ENCODE measurements around the gene LSR.
A peak's percentile ranks its signal among the peaks of the same experiment; 100 is the strongest.

LSR gene

DNA sequence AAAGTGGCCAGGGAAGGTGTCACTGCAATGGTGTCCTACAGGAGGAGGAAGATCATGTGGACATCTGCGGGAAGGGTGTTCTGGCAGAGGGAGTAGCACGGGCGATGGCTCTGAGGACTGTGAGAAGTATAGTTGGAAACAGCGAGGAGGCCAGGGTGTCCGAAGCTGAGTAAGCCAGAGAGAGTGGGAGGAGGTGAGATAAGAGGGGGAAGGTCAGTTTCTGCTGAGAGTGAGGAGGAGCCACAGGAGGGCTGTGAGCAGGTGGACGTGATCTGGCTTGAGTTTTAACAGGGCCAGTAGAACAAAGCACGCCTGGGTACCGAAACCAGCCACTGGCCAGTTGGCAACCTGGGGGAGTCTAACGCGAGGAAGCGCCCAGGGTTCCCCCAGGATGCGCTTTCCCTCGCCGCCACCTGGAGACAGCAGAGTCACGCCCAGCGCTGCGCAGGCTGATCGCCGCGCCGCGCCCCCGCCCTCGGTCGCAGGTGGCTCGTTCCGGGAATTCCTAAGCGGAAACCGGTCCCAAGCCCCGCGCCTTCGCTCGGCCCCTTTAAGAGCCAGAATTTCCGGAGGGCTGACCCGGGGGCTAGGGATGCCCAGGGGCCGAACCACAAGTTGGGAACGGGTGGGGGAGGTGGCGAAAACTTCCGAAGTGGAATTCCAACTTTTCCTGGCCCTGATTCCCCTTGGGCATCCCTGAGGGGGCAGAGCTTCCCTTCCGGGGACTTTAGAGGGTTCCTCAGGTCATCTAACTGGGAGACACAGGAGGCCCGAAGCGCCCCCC, 1.1 kb upstream of the LSR start:
- no peak for DNase-seq (ENCODE audit: low spot score)

DNA sequence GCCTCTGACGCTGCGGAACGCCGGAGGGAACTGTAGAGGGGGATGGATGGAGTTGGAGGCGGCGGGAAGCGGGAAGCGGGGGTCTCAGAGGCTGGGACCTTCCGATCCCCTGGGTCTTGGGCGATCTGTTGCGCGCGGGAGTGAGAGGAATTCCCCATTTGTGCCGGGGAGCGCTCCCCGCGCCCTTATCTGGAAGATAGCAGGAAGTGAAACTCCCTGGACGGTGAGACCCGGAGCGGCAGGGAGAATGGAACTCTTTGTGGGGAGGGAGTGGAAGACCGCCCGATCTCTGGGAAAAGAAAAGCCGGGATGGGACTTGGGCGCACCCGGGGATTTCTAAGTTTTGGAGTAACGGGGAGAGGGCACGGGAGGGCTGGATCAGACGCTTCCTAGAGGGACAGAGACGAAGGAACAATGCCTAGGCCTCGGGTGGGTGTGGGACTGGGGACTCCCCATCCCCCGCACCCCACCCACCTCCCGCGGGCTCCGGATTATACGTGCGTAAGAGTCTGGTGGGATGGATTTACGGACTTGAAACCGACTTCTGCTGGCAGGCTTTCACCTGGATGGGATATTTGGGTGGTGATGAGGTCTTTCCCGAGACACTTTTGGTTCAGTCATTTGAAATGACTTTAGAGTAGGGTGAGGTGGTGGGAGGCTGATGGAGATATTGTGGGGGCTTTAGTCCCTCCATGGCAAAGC, 495 bp downstream of the LSR start:
- DNase-seq (ENCODE audit: low spot score): no peak

DNA sequence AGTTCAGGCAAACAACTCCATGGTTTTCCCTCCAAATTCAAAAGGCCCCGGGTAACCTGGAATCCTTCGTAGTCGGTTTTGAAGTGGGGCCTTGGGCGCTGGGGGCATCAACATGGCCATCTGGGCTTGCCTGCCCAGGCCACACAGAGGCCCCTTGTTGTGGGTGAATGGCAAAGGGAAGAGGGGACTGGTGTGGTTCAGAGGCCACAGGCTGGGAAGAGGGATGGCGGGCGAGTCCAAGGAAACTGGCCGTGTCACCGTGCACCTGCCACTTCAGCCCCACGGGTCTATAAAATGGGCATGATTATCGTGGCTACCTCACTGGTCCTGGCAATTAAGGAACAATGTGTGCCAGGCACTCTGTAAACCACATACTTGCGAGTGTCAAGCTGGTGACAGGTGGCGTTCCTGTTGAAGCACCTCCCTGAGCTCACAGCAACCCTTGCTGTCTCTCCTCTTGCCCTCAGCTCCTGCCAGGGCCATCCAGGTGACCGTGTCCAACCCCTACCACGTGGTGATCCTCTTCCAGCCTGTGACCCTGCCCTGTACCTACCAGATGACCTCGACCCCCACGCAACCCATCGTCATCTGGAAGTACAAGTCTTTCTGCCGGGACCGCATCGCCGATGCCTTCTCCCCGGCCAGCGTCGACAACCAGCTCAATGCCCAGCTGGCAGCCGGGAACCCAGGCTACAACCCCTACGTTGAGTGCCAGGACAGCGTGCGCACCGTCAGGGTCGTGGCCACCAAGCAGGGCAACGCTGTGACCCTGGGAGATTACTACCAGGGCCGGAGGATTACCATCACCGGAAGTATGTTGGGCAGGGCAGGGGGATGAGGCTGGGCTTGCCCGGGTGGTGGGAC, 1.3 kb downstream of the LSR start:
- DNase-seq (ENCODE audit: low spot score): no peak

DNA sequence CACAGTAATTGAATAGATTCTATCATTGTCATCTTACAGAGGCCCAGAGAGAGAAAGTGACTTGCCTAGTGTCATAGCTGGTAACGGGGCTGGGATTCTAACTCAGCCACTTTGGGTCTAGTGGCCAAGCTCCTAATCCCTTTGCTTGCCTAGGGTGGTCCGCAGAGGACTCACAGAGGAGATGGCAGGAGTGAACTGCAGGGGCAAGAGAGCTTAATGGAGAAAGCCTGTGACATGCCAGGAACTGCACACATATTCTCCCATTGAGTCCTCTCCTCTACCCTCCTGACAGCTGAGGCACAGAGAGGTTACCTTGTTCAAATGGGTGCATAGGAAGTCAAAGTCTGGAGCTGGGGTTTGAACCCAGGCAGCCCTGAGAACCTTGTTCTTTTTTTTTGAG, 2.7 kb downstream of the LSR start:
- DNase-seq (ENCODE audit: low spot score): no peak

DNA sequence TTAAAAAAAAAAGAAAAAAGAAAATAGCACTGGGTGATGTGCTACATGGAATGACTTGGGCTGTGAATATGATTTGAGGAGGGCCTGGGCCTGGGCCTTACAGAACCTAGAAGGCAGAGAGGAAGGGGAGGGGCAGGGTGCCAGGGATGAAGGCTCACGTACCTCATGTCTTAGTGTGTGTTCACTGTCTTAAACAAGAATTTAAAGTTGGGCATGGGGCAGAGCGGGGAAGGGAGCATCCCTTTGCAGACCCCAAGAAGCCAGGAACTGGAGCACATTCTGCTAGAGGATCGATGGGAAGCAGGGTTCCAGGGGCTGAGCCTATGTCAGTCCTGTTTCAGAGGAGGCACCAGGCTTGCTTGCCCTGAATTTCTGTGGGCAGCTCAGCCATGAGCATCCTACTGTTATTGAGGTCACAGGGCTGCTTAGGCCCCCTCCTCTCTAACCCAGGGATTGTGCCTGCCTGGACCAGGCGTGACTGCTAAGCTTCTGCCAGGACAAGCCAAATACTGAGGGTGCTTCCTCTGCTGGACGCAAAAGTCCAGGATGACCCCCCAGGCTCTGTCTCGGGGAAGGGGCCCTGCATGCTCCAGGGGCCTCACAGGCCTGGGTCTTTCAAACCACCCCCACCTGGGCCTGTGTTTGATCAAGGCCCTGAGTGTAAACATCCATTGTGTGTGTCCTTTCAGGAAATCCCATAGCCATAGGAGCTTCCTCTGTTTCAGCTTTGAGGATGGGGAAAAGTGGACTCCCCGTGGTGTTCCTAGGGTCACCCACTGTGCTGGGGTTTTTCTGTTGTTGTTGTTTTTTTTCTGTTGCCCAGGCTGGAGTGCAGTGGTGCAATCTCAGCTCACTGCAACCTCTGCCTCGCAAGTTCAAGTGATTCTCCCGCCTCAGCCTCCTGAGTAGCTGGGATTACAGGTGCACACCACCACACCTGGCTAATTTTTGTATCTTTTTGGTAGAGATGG, 4.8 kb downstream of the LSR start:
- DNase-seq (ENCODE audit: low spot score): no peak

DNA sequence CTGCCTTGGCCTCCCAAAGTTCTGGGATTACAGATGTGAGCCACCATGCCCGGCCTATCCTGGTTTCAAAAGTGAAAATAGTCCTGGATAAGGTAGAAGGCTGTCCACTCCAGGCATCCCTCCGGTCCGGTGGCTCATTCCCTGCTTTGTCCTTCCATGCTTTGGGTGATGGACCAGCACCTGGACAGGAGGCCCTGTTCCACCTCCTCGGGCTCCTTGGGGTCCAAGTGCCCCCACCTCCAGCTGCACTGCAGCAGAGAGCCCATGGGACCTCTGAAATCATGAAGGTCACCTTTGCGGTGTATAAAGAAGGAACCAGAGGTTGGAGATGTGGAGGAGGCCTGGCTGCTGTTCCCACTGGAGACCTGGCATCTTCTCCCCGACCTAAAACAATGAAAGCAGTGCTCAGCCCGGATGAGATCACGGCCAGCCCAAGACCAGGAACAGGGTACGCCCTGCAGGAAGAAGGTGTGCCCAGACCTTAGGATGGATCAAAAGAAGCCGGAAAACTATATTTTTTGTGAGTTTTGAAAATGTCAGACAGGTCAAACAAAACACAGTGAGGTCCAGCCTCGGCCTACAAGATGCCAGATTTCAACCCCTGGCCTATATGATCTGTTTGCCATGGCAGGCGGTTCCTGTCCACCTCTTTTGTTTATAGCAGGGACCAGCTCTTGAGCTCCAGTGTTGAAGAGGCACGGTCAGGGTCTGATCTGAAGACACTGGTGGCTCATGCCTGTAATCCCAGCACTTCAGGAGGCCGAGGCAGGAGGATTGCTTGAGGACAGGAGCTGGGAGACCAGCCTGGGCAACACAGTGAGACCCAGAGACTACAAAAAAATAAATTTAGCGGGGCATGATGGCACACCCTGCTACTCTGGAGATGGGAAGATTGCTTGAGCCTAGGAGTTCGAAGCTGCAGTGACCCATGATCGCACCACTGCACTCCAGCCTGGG, 5.8 kb downstream of the LSR start:
- no peak for DNase-seq (ENCODE audit: low spot score)

DNA sequence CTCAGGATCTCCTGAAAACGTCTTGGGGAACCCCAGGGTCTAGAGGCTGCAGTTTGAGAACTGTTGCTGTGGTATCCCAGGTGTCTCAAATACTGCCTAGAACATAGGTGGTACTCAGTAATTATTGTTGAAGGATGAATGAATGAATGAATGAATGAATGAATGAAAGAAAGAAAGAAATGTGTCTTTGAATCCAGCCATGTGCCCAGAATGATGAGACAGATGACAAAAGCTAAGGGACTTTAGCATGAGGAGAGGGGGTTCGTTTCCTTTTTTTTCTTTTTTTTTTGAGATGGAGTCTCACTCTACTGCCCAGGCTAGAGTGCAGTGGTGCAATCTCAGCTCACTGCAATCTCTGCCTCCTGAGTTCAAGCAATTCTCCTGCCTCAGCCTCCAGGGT, 7.8 kb downstream of the LSR start:
- DNase-seq (ENCODE audit: low spot score): no peak

DNA sequence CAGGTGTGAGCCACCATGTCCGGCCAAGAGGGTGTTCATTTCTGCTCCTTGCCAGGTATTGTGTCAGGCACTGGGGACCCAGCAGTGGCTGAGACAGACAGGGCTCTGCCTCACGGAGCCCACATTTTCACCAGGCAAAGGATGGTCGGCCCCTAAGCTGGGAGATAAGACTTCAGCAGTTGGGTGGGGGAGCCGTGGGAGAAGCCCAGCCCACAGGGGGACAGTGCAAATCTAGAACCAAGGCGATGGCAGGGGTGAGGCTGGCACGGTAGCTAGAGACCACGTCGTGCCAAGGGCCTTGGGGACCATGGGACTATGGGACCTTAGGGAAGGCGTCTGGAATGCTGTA, 8.3 kb downstream of the LSR start:
- no peak for DNase-seq (ENCODE audit: low spot score)

DNA sequence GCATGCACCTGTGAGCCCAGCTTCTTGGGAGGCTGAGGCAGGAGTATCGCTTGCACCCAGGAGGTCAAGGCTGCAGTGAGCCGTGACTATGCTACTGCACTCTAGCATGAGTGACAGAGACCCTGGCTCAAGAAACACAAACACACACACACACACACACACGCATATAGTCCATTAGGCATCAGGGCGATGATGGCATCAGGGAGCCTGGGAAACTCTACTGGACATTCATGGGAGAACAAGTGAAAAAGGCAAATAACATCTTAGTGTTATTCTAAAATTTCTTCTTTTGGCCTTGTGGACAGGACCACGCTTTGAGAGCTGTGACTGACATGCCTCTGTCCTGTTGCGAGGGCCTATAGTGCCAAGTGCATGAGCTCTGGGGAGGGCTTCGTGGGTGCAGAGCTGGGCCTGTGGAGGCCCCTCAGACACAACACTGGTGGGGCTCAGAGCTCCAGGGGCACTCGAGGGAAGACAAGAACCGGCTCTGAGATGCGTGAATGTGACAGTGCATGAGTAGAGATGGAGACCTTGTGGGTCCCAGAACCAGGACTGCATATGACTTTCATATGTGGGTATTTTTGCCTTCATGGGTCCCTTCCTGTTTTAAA, 12.0 kb downstream of the LSR start:
- no peak for DNase-seq (ENCODE audit: low spot score)

DNA sequence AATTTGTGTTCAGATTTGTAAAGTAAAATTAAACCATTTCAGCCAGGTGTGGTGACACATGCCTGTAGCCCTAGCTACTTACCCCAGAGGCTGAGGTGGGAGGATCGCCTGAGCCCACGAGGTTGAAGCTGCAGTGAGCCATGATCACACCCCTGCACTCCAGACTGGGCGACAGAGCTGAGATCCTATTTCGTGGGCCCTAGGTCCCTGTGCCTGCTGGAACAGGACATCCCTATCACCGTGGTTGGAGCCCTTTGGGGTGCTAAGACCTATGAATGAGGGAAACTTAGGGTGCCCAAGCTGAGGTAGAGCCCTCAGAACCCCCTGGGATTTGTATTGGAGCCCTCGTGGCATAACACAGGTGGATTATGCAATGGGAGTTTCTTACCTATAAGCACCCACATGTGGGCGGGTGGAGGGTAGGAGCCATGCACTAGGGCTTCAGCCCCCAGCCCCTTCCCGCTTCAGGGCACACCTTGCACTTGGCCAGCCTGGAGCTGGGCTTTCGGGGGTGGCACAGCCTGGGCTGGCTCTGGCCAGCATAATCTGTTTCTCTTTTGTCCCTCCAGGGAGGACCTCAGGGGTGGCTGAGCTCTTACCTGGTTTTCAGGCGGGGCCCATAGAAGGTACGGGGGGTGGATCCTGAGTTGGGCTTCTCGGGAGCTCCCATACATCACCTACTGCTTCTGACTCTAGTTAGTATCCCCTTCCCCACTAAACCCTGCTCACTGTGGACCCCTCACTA, 12.7 kb downstream of the LSR start:
- no peak for DNase-seq (ENCODE audit: low spot score)

DNA sequence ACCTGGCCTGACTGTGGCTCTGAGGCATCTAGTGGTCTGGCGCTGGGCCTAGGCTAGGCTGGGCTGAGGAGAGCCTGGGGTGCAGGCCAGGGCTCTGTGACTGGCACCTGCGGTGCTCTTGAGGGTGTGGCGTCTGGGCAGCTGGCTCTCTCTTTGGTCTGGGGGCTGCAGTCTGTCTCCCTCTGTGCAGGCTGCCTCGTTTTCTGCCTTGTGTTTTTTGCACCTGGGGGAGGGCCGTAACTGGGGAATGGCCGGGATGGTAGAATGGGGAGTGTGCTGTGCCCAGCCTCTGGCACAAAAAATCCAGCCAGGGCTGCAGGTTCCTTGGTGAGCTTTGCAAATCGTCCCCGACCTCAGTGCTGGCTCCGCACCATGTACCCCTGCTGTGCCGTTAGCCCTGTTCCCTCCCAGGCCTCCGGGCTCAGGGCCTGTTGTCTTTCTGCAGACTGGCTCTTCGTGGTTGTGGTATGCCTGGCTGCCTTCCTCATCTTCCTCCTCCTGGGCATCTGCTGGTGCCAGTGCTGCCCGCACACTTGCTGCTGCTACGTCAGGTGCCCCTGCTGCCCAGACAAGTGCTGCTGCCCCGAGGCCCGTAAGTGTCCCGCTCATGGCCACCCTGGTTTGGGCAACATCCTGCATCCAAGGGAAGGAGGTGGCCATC, 13.4 kb downstream of the LSR start:
- DNase-seq (ENCODE audit: low spot score): no peak

DNA sequence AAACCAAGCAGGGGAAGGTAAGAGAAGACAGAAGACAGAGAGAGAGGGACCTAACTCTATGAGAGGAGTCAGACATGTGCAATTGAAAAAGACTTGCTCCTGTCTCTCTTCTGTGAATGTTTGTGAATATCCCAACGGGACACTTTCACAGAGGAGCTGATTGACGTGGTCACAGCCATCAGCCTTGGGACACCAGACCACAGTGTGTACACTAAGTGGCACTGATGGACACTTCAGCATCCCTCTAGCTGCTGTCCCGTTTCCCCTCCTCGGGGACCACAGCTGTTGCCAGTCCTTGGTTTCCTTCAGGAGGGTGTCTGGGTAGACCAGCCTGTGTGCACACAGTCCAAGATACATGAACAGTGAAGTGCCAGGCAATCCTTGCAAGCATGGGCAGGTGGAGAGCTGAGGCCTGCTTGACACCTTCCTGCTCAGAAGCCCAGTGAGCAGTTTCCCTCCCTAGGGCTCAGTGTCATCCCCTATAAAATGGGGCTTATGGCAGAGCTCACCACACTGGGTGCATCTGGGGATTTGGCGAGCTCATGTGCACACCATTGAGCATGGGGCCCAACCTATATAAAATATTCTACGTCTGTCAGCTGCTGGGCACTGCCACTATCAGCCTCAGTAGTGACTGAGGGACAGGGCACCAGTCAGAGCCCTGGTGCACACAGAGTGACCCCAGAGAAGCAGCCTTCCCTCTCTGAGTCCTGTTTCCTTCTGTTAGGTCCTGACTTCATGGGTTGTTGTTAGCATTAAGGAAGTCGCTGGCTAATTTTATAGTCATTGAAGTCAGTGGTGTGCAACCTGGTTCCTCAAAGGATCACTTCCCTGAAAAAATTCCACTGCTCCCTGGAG, 15.7 kb downstream of the LSR start:
- no peak for DNase-seq (ENCODE audit: low spot score)

DNA sequence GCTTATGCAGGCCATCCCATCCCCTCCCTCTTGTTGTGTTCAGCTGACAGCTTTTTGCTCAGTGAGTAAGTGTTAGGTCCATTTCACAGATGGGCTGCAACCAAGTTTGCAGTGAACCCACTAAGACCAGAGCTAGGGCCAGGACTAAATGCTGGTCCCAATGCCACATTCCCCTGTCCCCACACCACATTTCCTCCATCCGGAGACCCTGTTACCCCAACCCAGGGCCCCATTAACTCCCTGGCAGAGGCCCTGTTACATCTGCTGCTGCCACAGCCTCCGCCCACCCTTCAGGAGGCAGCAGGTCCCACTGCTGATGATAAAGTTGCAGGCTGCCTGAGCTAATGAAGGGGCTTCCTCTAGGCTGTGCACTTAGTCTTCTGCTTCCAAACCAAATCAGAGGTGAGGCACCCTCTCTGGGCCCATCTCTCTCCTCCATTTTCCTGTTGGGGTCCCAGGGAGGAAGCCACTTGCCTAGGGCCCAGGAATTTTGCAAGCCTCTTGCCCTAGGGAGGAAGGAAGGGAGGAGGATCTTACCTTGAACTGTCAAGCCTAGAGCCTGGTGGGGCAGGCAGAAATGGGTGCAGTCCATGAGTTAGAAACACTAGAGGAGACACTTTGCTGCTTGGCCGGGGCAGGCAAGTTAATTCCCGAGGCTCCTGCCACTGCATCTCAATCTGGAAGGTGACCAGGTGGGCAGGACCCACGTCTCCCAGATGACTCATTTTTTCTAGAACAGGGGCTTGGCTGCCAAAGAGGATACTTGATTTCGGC, 16.5 kb downstream of the LSR start:
- no peak for DNase-seq (ENCODE audit: low spot score)

DNA sequence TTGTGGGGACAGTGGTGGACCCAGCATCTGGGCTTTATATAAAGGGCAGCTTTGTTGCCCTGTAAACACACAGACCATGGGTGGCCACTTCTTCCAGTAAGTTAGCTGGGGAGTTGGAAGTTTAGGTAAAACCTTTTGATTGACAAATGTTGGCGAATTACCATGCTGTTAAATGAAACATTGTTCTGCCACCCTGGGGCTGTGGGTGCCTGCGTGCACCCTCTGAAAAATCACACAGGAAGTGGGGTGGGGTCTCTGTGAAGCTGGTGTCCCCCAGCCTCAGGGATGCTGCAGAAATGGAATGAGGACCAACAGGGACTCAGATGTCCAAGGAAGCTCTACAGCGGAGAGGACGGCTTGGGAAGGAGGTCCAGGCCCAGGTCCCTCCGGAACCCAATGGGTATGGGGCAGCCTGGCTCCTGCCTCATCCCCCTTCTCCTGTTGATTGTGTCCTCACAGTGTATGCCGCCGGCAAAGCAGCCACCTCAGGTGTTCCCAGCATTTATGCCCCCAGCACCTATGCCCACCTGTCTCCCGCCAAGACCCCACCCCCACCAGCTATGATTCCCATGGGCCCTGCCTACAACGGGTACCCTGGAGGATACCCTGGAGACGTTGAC, 17.2 kb downstream of the LSR start:
- DNase-seq (ENCODE audit: low spot score): no peak

DNA sequence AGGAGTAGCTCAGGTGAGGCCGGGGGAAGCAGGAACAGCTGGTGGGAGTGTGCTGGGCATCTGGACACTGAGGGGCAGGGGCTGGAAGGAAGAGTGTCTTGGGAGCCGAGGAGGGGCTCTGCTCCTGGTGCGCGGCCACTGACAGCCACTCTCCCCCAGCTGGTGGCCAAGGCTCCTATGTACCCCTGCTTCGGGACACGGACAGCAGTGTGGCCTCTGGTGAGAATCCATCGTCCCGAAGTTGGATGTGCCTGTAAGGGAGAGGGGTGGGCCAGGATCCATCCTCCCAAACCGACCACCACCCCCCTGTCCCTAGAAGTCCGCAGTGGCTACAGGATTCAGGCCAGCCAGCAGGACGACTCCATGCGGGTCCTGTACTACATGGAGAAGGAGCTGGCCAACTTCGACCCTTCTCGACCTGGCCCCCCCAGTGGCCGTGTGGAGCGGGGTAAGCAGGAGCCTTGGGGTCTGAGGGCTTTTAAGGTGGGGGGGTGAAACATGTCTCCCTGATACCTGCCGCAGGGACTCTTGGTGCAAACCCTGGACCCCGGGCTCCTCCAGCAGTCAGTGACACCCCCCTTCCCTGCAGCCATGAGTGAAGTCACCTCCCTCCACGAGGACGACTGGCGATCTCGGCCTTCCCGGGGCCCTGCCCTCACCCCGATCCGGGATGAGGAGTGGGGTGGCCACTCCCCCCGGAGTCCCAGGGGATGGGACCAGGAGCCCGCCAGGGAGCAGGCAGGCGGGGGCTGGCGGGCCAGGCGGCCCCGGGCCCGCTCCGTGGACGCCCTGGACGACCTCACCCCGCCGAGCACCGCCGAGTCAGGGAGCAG, 17.9 kb downstream of the LSR start:
- DNase-seq (ENCODE audit: low spot score): peak; percentile 39

DNA sequence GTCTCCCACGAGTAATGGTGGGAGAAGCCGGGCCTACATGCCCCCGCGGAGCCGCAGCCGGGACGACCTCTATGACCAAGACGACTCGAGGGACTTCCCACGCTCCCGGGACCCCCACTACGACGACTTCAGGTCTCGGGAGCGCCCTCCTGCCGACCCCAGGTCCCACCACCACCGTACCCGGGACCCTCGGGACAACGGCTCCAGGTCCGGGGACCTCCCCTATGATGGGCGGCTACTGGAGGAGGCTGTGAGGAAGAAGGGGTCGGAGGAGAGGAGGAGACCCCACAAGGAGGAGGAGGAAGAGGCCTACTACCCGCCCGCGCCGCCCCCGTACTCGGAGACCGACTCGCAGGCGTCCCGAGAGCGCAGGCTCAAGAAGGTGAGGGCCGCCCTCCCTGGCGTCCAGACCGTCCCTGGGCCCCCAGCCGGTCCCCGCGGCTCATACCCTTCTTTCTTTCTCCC, 18.6 kb downstream of the LSR start:
- no peak for DNase-seq (ENCODE audit: low spot score)
